ENCODE data around the gene OPTN.

DNA sequence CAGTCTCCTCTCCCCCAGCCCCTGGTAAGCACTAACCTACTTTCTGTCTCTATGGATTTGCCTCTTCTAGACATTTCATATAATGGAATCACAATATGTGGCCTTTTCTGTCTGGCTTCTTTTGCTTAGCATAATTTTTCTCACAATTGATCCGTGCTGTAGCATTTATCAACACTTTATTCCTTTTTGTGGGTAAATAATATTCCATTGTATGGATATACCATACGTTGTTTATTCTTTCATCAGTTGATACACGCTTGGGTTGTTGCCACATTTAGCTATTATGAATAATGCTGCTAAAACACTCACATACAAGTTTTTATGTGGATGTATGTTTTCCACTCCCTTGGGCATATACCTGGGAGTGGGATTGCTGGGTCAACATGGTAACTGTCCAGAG, 87.2 kb downstream of the OPTN start:
- TF ChIP-seq, protein P1, sequence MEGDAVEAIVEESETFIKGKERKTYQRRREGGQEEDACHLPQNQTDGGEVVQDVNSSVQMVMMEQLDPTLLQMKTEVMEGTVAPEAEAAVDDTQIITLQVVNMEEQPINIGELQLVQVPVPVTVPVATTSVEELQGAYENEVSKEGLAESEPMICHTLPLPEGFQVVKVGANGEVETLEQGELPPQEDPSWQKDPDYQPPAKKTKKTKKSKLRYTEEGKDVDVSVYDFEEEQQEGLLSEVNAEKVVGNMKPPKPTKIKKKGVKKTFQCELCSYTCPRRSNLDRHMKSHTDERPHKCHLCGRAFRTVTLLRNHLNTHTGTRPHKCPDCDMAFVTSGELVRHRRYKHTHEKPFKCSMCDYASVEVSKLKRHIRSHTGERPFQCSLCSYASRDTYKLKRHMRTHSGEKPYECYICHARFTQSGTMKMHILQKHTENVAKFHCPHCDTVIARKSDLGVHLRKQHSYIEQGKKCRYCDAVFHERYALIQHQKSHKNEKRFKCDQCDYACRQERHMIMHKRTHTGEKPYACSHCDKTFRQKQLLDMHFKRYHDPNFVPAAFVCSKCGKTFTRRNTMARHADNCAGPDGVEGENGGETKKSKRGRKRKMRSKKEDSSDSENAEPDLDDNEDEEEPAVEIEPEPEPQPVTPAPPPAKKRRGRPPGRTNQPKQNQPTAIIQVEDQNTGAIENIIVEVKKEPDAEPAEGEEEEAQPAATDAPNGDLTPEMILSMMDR (IDR thresholded peaks at IDR 0.05) = no peak
- TF ChIP-seq GATA2 (CRISPR knock-in tag; IDR thresholded peaks at IDR 0.05) = no peak

All from SK-N-SH (cell line).